GM12892 (cell line): ENCODE results near the gene CDH13.

Source experiments
- POLR2A ChIP-seq: IDR thresholded peaks from 2 replicates; pipeline ENCODE4 v1.6.1; 2011; ENCODE audit warnings: low read depth, low read length, control low read depth
- POLR2AphosphoS5 ChIP-seq: IDR thresholded peaks from 2 replicates; pipeline ENCODE4 v1.6.1; 2011; ENCODE audit warnings: low read depth, low read length, control low read depth

- TF ChIP-seq POLR2A (no peak), POLR2AphosphoS5 (no peak)
Measured at GRCh38 chr16:83768986-83769385, 1142.2 kb downstream of the CDH13 start.
